Endothelial cell of umbilical vein (primary cell): ENCODE results near the gene FBXO33.

Experiments used
- CTCF ChIP-seq, 2 donors: IDR thresholded peaks; 1 replicate in 1 of 2; 2 replicates in 1 of 2; pipeline ENCODE4 v1.5.1; 2011; ENCODE audit warnings: low read length in 2 of 2, mild to moderate bottlenecking in 2 of 2, moderate library complexity in 2 of 2, control low read depth in 1 of 2, inconsistent platforms in 1 of 2, low read depth in 1 of 2; ENCODE audit not compliant: insufficient read depth in 1 of 2; ENCODE audit errors: extremely low read depth in 1 of 2
- JUN ChIP-seq: IDR thresholded peaks from 2 replicates; pipeline ENCODE4 v1.6.1; 2011; ENCODE audit warnings: borderline replicate concordance, low read depth; ENCODE audit not compliant: insufficient read length, insufficient read depth

GRCh38 chr14:39370415-39370814 is 61.8 kb downstream of the FBXO33 start:
- no peak for TF ChIP-seq CTCF (IDR thresholded peaks at IDR 0.05; ENCODE audit: extremely low read depth in 1 of 2, insufficient read depth in 1 of 2, low read depth in 1 of 2, low read length in 2 of 2)
- TF ChIP-seq JUN, result no peak
